Measurements from ENCODE around the gene AIMP1.
A peak's percentile ranks its signal among the peaks of the same experiment; 100 is the strongest.

Gene AIMP1

DNA sequence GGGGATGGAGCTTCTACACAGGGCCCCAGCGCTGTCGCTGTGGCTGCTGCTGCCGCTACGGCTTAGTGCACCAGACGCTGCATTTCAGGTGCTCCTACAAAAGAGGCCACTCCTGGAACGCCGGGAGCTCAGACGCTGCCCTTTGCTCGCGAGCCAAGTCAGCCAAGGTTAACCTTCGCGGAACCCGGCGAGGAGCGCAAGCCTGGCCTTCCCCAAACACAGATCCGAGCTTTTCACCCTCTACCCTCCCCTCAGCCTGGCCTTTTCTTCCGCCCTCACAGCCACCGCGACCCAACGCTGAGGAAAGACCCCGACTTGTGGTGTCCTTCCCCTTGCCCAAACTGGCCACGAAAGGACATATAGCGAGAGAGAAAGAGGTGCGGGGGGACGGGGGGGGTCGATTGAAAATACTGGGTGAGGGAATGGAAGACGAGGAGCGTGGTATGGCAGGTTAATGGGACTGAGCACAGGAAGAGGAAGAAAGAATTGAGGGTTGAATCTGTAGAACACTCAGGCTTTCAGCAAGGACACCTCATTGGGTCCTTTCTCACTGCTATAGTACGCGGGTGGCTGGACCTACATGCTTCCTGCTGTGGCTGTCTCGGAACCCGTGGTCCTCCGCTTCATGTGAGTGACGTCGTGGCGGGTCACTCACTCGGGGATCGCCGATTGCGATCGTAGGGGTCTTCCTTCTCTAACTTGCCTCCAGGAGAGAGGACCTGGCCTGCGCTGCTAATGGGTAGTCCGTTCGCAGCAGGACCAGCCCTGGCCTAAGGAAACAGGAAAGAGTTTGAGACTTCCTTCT lies at the start of gene AIMP1, which contains the start of gene TBCK:
Gene AIMP1, plus strand, starts transcription at position 583 of the 805 bp plus-strand sequence. CDS start 8,460 bp downstream, outside the sequence.
Gene TBCK, minus strand, starts transcription at position 242 of the 805 bp plus-strand sequence. CDS start 7,249 bp downstream, outside the sequence.
- Histone ChIP-seq H3K4me3 (ENCODE audit: low read length in 2 of 2) (peak within 1 kb of the TSS; percentile 97 to 98), H3K9ac (ENCODE audit: low read length in 2 of 2) (peak within 1 kb of the TSS; percentile 97 to 99), H3K27ac (ENCODE audit: low read length) (peak within 1 kb of the TSS; percentile 94), H3K4me1 (ENCODE audit: control insufficient read depth, insufficient read depth, low read length) (peaks cover 5% of the 10 kb centered on the region), H3K9me3 (ENCODE audit: control insufficient read depth in 2 of 2, low read length in 2 of 2) (no peaks in the 10 kb centered on the region), H3K27me3 (ENCODE audit: control insufficient read depth in 1 of 2, insufficient read depth in 2 of 2, low read length in 2 of 2) (no peaks in the 10 kb centered on the region), H3K36me3 (ENCODE audit: control insufficient read depth in 2 of 2, insufficient read depth in 2 of 2, low read length in 2 of 2) (no peaks in the 10 kb centered on the region)

DNA sequence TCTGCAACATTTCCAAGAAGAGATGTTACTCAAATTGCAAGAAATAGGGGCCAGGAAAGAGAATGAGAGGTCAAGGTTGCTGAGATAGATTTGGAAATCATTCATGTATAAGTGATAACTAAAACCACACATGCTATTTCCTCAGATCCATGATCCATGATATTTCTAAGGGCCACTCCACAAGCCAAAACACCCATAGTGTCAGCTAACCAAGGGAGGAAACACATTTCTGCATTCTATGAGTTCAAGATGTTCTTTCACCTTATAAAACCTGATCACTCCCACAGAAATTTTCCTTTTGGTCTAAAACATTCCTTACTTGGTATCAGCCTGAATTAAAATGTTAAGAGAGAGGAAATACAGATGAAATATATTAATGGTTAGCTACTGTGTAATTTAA lies 47.6 kb upstream of the AIMP1 start:
- H3K4me1 ChIP-seq (ENCODE audit: control insufficient read depth, insufficient read depth, low read length) = no peaks in the 10 kb centered on the region
- no peaks in the 10 kb centered on the region for H3K27me3 ChIP-seq (ENCODE audit: control insufficient read depth in 1 of 2, insufficient read depth in 2 of 2, low read length in 2 of 2)
- no peak overlapping the region for H3K27ac ChIP-seq (ENCODE audit: low read length)
- H3K4me3 ChIP-seq (ENCODE audit: low read length in 2 of 2) = no peak overlapping the region
- H3K9ac ChIP-seq (ENCODE audit: low read length in 2 of 2) = no peak overlapping the region
- no peaks in the 10 kb centered on the region for H3K36me3 ChIP-seq (ENCODE audit: control insufficient read depth in 2 of 2, insufficient read depth in 2 of 2, low read length in 2 of 2)
- H3K9me3 ChIP-seq (ENCODE audit: control insufficient read depth in 2 of 2, low read length in 2 of 2) = no peaks in the 10 kb centered on the region

DNA sequence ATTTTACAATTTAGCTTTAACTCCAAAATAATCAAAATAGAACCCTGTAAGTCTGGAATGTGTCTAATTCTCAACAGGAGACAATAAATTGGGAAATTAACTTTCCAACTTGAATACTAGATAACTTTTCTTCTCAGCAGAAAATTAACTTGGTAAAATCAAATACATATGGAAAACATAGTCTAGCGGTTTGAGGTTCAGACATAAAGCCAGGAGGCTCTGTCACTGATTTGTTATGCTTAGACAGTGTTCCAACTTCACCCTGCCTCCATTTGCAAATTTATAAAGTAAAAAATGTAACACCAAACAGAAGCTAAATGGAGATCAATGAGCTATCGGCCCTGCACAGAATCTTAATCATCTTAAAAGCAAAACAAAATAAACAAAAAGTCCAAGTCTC lies 46.6 kb upstream of the AIMP1 start:
- H3K9ac ChIP-seq (ENCODE audit: low read length in 2 of 2) = no peak overlapping the region
- H3K9me3 ChIP-seq (ENCODE audit: control insufficient read depth in 2 of 2, low read length in 2 of 2) = no peaks in the 10 kb centered on the region
- H3K4me3 ChIP-seq (ENCODE audit: low read length in 2 of 2) = no peak overlapping the region
- H3K27ac ChIP-seq (ENCODE audit: low read length) = no peak overlapping the region
- no peaks in the 10 kb centered on the region for H3K27me3 ChIP-seq (ENCODE audit: control insufficient read depth in 1 of 2, insufficient read depth in 2 of 2, low read length in 2 of 2)
- H3K36me3 ChIP-seq (ENCODE audit: control insufficient read depth in 2 of 2, insufficient read depth in 2 of 2, low read length in 2 of 2) = no peaks in the 10 kb centered on the region
- H3K4me1 ChIP-seq (ENCODE audit: control insufficient read depth, insufficient read depth, low read length) = no peaks in the 10 kb centered on the region

DNA sequence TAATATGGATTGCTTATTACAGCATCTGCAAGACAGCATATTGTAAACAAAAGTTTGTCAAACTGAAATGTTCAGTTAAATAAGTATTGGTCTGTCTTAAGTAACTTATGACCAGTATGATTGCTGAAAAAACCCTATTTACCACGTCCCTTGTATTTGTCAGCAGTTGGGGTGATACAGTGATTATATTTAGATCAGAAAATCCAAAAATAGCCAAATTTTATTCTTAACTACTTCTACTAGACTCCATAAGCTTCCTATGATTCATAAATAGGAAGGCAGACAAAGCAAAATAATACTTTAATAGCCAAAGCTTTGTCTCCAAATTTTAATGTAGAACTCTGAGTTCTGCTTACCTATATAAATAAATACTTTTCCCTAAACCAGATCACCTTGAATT lies 45.6 kb upstream of the AIMP1 start:
- Histone ChIP-seq H3K4me1 (ENCODE audit: control insufficient read depth, insufficient read depth, low read length) (no peaks in the 10 kb centered on the region), H3K9ac (ENCODE audit: low read length in 2 of 2) (no peak overlapping the region), H3K27me3 (ENCODE audit: control insufficient read depth in 1 of 2, insufficient read depth in 2 of 2, low read length in 2 of 2) (no peaks in the 10 kb centered on the region), H3K4me3 (ENCODE audit: low read length in 2 of 2) (no peak overlapping the region), H3K36me3 (ENCODE audit: control insufficient read depth in 2 of 2, insufficient read depth in 2 of 2, low read length in 2 of 2) (no peaks in the 10 kb centered on the region), H3K27ac (ENCODE audit: low read length) (no peak overlapping the region), H3K9me3 (ENCODE audit: control insufficient read depth in 2 of 2, low read length in 2 of 2) (no peaks in the 10 kb centered on the region)

- H3K4me3 ChIP-seq (ENCODE audit: low read length in 2 of 2) = no peak overlapping the region
- no peak overlapping the region for H3K27ac ChIP-seq (ENCODE audit: low read length)
- H3K36me3 ChIP-seq (ENCODE audit: control insufficient read depth in 2 of 2, insufficient read depth in 2 of 2, low read length in 2 of 2) = no peaks in the 10 kb centered on the region
- no peaks in the 10 kb centered on the region for H3K27me3 ChIP-seq (ENCODE audit: control insufficient read depth in 1 of 2, insufficient read depth in 2 of 2, low read length in 2 of 2)
- H3K9ac ChIP-seq (ENCODE audit: low read length in 2 of 2) = no peak overlapping the region
- H3K4me1 ChIP-seq (ENCODE audit: control insufficient read depth, insufficient read depth, low read length) = no peaks in the 10 kb centered on the region
- H3K9me3 ChIP-seq (ENCODE audit: control insufficient read depth in 2 of 2, low read length in 2 of 2) = no peaks in the 10 kb centered on the region
Measured at GRCh38 chr4:106273831-106274230, 42.5 kb upstream of the AIMP1 start.

GRCh38 chr4:106277140-106277675 lies 39.1 kb upstream of the AIMP1 start:
- H3K36me3 ChIP-seq (ENCODE audit: control insufficient read depth in 2 of 2, insufficient read depth in 2 of 2, low read length in 2 of 2) = no peaks in the 10 kb centered on the region
- no peak overlapping the region for H3K4me3 ChIP-seq (ENCODE audit: low read length in 2 of 2)
- H3K27me3 ChIP-seq (ENCODE audit: control insufficient read depth in 1 of 2, insufficient read depth in 2 of 2, low read length in 2 of 2) = no peaks in the 10 kb centered on the region
- no peaks in the 10 kb centered on the region for H3K9me3 ChIP-seq (ENCODE audit: control insufficient read depth in 2 of 2, low read length in 2 of 2)
- H3K27ac ChIP-seq (ENCODE audit: low read length) = no peak overlapping the region
- no peaks in the 10 kb centered on the region for H3K4me1 ChIP-seq (ENCODE audit: control insufficient read depth, insufficient read depth, low read length)
- no peak overlapping the region for H3K9ac ChIP-seq (ENCODE audit: low read length in 2 of 2)

- Histone ChIP-seq H3K4me3 (ENCODE audit: low read length in 2 of 2) (no peak overlapping the region), H3K27me3 (ENCODE audit: control insufficient read depth in 1 of 2, insufficient read depth in 2 of 2, low read length in 2 of 2) (no peaks in the 10 kb centered on the region)
Measured at GRCh38 chr4:106284227-106284626, 32.1 kb upstream of the AIMP1 start.

GRCh38 chr4:106286611-106287010 lies 29.7 kb upstream of the AIMP1 start:
- no peaks in the 10 kb centered on the region for H3K9me3 ChIP-seq (ENCODE audit: control insufficient read depth in 2 of 2, low read length in 2 of 2)
- no peak overlapping the region for H3K4me3 ChIP-seq (ENCODE audit: low read length in 2 of 2)
- H3K27ac ChIP-seq (ENCODE audit: low read length) = no peak overlapping the region
- H3K4me1 ChIP-seq (ENCODE audit: control insufficient read depth, insufficient read depth, low read length) = no peaks in the 10 kb centered on the region
- H3K9ac ChIP-seq (ENCODE audit: low read length in 2 of 2) = no peak overlapping the region
- peaks cover 2 to 4% of the 10 kb centered on the region in 2 donors for H3K36me3 ChIP-seq (ENCODE audit: control insufficient read depth in 2 of 2, insufficient read depth in 2 of 2, low read length in 2 of 2)
- no peaks in the 10 kb centered on the region for H3K27me3 ChIP-seq (ENCODE audit: control insufficient read depth in 1 of 2, insufficient read depth in 2 of 2, low read length in 2 of 2)

More at GRCh38 chr4:106284227-106284626, 32.1 kb upstream of the AIMP1 start:
- Histone ChIP-seq H3K36me3 (ENCODE audit: control insufficient read depth in 2 of 2, insufficient read depth in 2 of 2, low read length in 2 of 2) (no peaks in the 10 kb centered on the region), H3K4me1 (ENCODE audit: control insufficient read depth, insufficient read depth, low read length) (no peaks in the 10 kb centered on the region), H3K9ac (ENCODE audit: low read length in 2 of 2) (no peak overlapping the region), H3K9me3 (ENCODE audit: control insufficient read depth in 2 of 2, low read length in 2 of 2) (no peaks in the 10 kb centered on the region), H3K27ac (ENCODE audit: low read length) (no peak overlapping the region)

GRCh38 chr4:106287353-106287969 lies 28.9 kb upstream of the AIMP1 start:
- H3K27ac ChIP-seq (ENCODE audit: low read length) = no peak overlapping the region
- H3K9me3 ChIP-seq (ENCODE audit: control insufficient read depth in 2 of 2, low read length in 2 of 2) = no peaks in the 10 kb centered on the region
- H3K9ac ChIP-seq (ENCODE audit: low read length in 2 of 2) = no peak overlapping the region
- peaks cover 5 to 8% of the 10 kb centered on the region in 2 donors for H3K36me3 ChIP-seq (ENCODE audit: control insufficient read depth in 2 of 2, insufficient read depth in 2 of 2, low read length in 2 of 2)
- no peak overlapping the region for H3K4me3 ChIP-seq (ENCODE audit: low read length in 2 of 2)
- no peaks in the 10 kb centered on the region for H3K4me1 ChIP-seq (ENCODE audit: control insufficient read depth, insufficient read depth, low read length)
- H3K27me3 ChIP-seq (ENCODE audit: control insufficient read depth in 1 of 2, insufficient read depth in 2 of 2, low read length in 2 of 2) = no peaks in the 10 kb centered on the region

GRCh38 chr4:106289737-106290136 lies 26.6 kb upstream of the AIMP1 start:
- H3K36me3 ChIP-seq (ENCODE audit: control insufficient read depth in 2 of 2, insufficient read depth in 2 of 2, low read length in 2 of 2) = peaks cover 8 to 10% of the 10 kb centered on the region in 2 donors

More at GRCh38 chr4:106289737-106290136, 26.6 kb upstream of the AIMP1 start:
- H3K4me3 ChIP-seq (ENCODE audit: low read length in 2 of 2) = no peak overlapping the region
- H3K9me3 ChIP-seq (ENCODE audit: control insufficient read depth in 2 of 2, low read length in 2 of 2) = no peaks in the 10 kb centered on the region
- H3K4me1 ChIP-seq (ENCODE audit: control insufficient read depth, insufficient read depth, low read length) = no peaks in the 10 kb centered on the region
- no peak overlapping the region for H3K9ac ChIP-seq (ENCODE audit: low read length in 2 of 2)
- H3K27ac ChIP-seq (ENCODE audit: low read length) = no peak overlapping the region
- H3K27me3 ChIP-seq (ENCODE audit: control insufficient read depth in 1 of 2, insufficient read depth in 2 of 2, low read length in 2 of 2) = no peaks in the 10 kb centered on the region

Measured in stomach smooth muscle (tissue), 2 donors.